Measurements from ENCODE around the gene CAMKK1.
"Not testable (repeated sequence)": the region's sequence is repeated elsewhere in the genome, so short reads cannot be mapped to it uniquely, and the experiment has no call there.

Gene CAMKK1

GRCh38 chr17:3879186-3879585, 13.7 kb downstream of the CAMKK1 start:
- no peak for DNase-seq (ENCODE audit: low read depth)

GRCh38 chr17:3877220-3877619, 15.6 kb downstream of the CAMKK1 start:
- DNase-seq (ENCODE audit: low read depth), result no peak

- DNase-seq (ENCODE audit: low read depth), result no peak
Measured at GRCh38 chr17:3875317-3875716, 17.5 kb downstream of the CAMKK1 start.

DNA sequence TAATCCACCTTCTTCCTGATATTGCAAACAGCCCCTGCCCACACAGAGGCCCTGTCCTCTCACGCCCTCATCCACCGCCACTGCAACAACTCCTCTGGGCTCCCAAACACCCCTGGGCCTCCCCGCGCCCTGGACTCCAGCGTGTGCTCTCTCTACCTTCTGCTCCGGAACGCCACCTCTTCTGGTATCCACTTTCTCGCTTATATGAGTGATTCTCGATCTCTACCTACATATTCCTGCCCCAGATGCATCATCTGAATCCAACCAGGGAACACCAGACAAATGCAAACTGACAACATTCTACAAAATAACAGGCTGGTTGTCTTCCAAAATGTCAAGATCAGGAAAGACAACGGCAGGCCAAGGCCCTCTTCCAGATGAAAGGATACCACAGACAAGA, 19.0 kb downstream of the CAMKK1 start:
- DNase-seq (ENCODE audit: low read depth), result no peak

DNA sequence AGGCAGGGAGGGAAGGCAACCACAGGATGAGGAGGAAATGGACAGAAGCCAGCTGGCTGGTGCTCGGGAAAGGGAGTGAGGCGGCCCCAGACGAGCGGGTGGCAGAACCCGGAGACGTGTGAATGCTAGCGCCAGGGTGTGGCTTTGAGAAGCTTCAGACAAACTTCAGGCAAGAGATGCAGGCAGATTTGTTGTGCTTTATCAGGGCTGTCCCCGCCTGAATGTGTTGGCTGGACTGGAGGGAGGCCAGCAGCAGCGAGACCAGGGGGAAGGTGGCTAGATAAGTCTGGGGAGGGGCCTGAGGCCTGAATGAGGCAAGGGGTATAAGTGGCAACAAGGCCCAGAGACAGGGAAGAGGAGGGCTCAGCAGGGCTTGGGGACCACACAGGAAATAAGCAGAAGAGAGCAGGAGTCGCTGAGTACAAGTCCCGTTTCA, 22.0 kb downstream of the CAMKK1 start:
- DNase-seq (ENCODE audit: low read depth), result no peak

DNA sequence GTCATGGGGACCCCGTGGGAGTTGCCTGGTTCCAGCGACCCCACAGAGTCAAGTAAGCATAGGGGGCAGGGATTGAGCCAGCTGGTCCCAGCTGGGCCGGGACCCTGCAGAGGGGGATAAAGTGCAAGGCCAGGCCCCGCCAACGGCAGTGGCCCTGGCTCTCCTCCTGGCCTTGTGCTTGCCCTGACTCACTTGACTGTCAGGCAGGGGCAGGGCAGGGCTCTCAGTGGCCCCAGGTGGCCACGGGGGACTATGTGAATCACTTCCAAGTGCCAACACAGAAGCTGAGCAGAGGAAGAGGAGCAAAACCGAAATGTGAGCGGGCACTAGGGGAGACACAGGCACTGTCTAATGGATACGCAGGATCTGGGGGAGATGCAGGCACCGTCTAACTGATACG, 25.2 kb downstream of the CAMKK1 start:
- no peak for DNase-seq (ENCODE audit: low read depth)

DNA sequence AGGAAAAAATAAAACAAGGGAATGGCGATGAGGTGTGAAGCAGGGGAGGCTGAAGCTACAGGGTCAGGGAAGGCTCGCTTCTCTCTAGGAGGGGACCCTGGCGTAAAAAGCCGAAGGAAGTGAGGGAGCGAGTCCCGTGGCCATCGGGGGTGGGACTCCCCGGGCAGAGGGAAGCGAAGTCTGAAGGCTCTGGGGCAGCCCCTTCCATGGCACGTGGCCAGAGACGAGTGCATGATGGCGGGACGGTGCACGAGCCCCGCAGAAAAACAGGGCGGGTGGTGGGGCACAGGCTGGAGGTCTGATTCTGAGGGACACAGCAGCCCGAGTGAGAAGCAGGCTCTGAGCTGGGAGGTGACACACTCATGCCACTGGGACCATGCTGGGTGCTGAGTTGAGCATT, 25.7 kb downstream of the CAMKK1 start:
- DNase-seq (ENCODE audit: low read depth), result no peak

DNA sequence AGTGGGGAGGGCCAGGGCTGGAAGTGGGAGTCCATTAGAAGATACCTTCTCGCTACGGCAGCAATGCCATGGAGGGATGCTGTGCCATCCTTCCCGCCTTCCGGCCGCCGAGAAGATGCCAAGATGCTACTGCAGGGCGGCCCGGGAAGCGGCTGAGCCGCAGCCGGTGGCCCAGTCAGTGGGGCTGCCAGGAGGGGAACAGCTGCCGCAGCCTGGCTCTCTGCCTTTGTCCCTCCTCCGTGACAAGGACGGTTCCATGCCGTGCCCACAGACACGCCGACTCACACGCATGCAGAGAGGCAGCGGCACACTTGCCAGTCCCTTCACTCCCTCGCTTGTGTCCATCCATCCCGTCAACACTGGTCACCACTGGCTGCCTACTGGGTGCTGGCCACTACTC, 26.6 kb downstream of the CAMKK1 start:
- DNase-seq (ENCODE audit: low read depth), result no peak

DNA sequence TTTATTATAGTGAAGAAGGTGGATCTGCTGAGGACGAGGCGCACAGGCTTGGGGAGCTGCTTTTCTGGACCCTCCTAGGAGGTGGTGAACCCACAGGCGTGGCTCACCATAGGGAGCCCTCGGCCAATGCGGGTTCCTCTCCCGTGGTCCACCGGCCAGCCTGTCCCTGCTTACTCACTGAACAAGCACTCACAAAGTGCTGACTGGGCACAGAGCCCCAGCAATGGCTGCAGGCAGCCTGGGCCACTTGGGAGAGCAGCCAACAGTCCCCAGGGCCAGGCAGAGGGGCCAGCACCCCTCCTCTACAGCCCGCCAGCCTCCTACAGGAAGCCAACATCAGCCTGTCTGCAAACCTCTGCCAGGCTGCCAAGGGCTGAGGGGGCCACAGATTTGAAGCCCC, 27.7 kb downstream of the CAMKK1 start:
- DNase-seq (ENCODE audit: low read depth), result no peak

- DNase-seq (ENCODE audit: low read depth), result no peak
Measured at GRCh38 chr17:3864534-3864933, 28.3 kb downstream of the CAMKK1 start.

DNA sequence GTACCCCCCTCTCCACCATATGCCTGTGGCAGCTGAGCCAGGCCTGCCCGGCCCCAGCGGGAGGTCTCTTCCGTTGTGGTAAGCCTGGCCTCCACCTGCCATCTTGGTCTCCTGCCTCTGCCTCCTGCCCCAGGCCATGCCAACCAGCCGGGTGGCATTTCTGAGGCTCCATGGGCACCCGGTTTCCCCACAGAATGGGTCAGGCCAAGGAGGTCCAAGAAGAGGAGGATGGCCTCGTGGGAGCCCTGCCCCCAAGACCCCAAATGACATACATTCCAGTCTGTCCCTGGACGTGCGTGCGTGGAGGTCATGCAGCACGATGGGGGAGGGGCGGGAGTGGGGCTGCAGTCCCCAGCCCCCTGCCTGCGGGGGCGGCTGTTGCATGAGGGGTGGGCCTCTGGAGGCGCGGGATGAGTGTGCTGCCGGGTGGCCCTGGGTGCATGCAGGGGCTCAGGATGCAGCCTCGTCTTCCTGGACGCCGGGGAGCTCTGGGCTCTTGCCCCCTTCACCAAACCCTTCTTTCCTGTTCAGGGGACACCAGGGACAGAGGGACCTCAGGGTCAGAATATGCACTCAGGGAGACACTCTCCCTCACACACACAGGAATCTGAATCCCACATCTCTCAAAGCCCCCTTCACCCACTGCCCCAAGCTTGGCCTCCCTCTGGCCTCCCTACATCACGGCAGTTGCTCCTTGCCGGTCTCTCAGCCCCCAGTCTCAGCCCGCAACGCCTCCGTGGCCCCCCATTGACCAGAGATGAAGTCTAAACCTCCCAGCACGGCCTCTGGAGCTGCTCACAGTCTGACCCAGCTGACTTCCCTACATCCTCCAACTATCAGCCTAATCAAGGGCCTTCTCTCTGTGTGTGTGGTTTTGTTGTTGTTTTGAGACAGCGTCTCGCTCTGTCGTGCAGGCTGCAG, 30.8 kb downstream of the CAMKK1 start:
- no peak for DNase-seq (ENCODE audit: low read depth)

GRCh38 chr17:3860939-3861700, 31.7 kb downstream of the CAMKK1 start:
- no peak for DNase-seq (ENCODE audit: low read depth)

- no peak for DNase-seq (ENCODE audit: low read depth)
Measured at GRCh38 chr17:3859940-3860339, 32.9 kb downstream of the CAMKK1 start.

DNA sequence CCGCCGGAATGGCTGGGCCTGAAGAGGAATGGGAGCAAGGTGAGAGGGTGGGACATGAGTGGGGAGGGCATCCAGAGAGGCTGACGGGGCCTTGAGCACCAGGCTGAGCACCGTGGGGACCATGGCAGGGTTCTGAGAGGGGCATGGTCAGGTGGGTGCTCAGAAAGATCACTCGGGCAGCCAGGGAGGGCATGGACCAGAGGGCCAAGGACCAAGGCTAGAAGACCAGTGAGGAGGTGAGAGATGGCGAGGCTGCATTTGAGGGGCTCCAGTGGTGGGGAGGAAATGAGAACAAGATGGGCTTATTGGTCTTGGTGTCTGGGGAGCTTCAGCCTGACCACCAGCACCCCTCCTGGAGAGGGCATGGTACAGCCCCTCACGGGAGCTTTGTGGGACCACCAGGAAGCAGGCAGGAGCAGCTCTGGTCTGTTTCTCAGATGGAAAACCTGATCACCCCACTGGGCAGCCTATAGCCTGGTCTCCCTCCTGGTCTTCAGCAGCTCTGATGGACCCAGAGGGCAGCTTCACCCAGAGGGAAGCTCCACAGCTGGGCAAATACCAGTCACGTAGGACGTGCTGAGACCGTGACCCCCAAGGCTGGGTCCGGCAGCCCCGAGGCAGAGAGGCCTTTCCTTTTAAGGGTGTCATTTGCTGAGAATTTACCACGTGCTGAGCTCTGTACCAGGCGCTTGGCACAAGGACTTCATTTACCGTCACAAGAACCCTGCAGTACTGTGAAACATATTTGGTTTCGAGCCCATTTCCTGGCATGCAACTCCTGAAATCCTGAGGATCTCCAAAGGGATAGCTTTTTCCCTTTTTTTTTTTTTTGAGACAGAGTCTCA, 35.4 kb downstream of the CAMKK1 start:
- DNase-seq (ENCODE audit: low read depth), result no peak

DNA sequence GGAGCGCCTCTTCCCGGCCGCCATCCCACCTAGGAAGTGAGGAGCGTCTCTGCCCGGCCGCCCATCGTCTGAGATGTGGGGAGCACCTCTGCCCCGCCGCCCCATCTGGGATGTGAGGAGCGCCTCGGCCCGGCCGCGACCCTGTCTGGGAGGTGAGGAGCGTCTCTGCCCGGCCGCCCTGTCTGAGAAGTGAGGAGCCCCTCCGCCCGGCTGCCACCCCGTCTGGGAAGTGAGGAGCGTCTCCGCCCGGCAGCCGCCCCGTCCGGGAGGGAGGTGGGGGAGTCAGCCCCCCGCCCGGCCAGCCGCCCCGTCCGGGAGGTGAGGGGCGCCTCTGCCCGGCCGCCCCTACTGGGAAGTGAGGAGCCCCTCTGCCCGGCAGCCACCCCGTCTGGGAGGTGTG, 38.6 kb downstream of the CAMKK1 start:
- not testable (repeated sequence) for DNase-seq (ENCODE audit: low read depth)

DNA sequence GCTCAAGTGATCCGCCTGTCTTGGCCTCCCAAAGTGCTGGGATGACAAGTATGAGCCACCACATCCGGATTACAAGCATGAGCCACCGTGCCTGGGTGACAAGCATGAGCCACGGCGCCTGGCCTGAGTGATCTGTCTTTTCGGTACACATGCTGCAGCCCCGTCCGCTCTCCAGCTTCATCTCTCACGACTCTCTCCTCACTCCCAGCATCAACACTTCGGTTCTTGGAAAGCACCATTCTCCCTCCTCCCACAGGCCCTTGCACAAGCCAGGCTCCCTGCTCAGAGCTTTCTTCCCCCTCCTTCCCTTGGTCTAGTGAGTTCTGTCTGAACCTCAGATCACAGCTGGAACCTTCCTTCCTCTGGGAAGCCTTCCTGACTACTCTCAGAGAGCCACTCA, 40.3 kb downstream of the CAMKK1 start:
- no peak for DNase-seq (ENCODE audit: low read depth)

DNA sequence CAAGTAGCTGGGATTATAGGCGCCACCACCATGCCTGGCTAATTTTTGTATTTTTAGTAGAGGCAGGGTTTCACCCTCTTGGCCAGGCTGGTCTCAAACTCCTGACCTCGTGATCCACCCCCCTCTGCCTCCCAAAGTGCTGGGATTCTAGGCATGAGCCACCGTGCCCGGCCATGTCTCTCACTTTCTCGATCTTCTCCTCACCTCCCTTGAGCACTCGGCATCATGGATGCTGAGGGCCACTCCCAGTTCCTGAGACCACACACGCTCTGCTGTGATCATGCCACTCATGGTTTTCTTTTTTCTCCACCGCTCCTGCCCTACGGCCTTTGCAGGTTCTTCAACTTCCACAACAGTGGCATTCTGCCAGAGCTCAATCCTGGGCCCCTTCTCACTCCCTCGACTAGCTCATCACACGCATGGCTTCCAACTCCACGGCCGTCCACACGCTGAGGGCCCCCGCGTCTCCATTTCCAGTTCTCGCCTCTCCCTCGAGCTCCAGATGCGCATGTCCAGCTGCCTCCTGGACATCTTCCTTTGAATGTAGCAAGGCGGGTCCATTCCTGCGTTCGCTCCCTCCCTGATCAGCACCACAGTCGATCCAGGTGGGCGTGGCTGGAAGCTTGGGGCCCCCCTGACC, 41.3 kb downstream of the CAMKK1 start:
- DNase-seq (ENCODE audit: low read depth), result no peak

DNA sequence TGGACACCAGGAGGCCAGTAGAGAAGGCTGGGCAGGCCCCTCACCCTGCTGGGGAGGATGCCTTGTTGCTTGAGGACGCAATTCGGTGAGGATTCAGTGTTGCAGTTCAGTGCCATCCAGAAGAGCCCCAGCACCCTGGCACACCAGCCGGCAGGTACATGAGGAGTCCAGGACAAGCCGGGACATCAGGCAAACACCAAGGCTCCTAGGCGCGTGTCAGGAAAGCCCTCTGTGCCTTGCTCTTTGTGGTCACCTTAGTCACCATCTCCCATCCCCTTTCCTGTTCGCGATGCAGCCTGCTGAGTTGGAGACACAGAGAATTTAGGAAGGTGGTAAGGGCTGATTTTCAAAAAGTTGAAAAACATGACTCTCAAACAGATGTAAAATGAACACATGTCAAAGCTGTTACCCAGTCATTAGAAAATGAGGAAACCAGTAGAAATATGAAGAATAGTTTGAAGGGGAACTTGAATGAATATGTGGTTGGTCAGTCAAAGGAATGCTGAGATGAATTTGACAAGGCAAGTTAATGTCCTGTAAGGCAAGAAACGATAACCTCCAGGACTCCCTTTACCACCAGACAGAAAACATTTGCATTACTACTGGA, 44.5 kb downstream of the CAMKK1 start:
- no peak for DNase-seq (ENCODE audit: low read depth)

DNA sequence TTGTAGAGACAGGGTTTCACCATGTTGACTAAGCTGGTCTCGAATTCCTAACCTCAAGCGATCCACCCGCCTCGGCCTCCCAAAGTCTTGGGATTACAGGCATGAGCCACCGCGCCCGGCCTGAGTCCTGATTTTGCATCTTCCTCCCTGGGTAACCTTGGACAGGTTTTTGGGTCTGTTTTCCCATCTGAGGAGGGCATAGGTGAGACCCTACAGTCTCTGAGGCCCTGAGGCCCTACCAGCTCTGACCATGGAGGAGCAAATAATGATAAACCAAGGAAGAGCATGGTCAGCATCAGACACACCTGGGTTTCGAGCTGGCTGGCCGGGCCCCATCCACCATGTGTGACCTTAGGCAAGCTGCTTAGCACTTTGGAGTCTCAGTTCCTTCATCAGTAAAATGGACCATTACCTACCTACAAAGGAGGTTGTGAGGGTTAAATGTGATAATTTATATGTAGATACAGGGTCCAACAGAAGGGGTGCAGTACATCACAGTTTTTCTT, 45.6 kb downstream of the CAMKK1 start:
- DNase-seq (ENCODE audit: low read depth), result no peak

GRCh38 chr17:3846437-3847164, 46.3 kb downstream of the CAMKK1 start:
- DNase-seq (ENCODE audit: low read depth), result no peak

Data from stimulated activated CD8-positive, alpha-beta memory T cell treated with anti-CD3 and anti-CD28 coated beads, Interleukin-7, amount 100 ng/mL, for 24 hours (primary cell).